CD4-positive, alpha-beta T cell treated with Interleukin-2 at 100 ng/mL for 4 hours (primary cell): Measurements from ENCODE around the gene CLIC1.
A peak's percentile ranks its signal among the peaks of the same experiment; 100 is the strongest.

ENCODE experiments used
- DNase-seq: peaks from one replicate; pipeline ENCODE4 v3.0.0-alpha.2; 2020; ENCODE audit warnings: low spot score

CLIC1 gene

DNA sequence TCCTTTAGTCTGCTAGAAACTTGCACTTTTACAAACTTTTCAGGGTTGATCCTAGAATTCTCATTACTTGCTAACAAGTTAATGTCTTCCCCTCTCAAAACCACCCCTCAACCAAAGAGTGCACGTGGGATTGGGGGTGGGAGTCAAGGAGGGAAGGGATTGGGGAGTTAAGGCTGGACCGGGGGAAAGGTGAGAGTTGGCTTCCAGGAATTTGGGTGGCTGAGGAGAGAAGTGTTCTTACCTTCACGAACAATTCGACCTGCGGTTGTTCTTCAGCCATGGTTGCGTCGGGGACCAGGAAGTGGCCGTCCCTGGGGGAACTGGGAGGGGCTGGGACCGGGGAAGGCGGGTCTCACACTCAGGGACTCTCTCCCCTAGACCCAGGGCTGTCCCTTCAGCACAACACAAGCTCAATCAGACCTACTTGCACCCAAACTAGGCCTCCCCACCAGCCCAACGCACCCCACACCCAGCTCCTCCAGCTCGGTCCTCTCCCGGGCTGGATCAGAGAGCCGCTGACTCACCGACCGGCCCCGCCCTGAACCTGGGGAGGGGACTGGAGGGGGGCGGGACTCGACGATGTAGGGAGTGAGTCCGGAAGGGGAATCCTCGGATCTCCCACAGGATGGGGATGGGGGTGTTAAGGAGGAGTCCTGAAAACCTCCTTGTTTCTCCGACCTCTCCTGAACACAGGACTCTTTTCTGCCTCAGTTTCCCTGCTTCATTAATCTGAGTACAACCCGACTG lies at the start of gene CLIC1:
TSS of gene CLIC1 (minus strand) at position 510 of the 747 bp plus-strand sequence. CDS start at position 280, 230 bp downstream.
- peak; percentile 75 for DNase-seq

GRCh38 chr6:31785475-31785874 lies 49.1 kb upstream of the CLIC1 start:
- DNase-seq: no peak

GRCh38 chr6:31784098-31784925 lies 48.0 kb upstream of the CLIC1 start:
- no peak for DNase-seq

- DNase-seq: no peak
Observed at GRCh38 chr6:31782126-31782855, 46.0 kb upstream of the CLIC1 start.

- no peak for DNase-seq
Observed at GRCh38 chr6:31781244-31782125, 45.2 kb upstream of the CLIC1 start.

- DNase-seq: no peak
Observed at GRCh38 chr6:31780507-31781243, 44.3 kb upstream of the CLIC1 start.

- DNase-seq: no peak
Observed at GRCh38 chr6:31779908-31780307, 43.6 kb upstream of the CLIC1 start.

- DNase-seq: no peak
Observed at GRCh38 chr6:31778999-31779885, 42.9 kb upstream of the CLIC1 start.

DNA sequence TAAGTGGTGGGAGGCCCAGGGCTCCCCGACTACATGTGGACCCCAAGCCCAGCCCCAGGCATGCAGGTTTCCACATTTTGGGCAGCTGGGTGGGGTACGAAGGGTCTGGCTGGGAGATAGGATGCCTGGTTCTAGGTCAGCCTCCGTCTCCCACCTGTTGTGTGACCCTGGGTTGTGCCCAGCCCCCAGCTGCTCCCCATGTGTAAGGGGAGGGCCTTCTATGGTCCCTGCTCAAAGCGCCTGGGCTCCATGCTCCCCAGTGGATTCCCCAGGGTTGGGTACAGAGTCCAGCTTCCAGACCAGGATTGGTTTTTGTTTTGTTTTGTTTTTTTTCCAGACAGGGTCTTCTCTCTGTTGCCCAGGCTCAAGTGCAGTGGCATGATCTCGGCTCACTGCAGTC lies 41.9 kb upstream of the CLIC1 start:
- no peak for DNase-seq

DNA sequence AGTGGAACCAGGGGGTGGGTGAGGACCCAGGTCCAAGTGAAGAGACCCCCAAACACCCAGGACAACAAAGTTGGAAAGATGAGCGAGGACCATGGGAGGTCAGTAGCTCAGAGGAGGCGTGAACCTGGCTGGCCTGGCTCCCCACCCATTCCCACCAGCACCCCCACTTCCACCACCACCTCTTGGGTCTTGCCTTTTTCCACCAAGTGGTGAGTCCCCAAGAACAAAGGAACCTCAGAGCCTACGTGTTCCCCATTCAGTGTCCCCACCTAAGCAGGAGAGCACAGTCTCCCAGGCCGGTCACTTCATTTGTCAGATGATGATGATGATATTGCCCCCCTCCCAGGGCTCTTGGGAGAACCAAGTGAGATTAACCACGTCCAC lies 41.3 kb upstream of the CLIC1 start:
- DNase-seq: no peak

- peak; percentile 75 for DNase-seq
Observed at GRCh38 chr6:31776989-31777666, 40.8 kb upstream of the CLIC1 start, which contains the start of gene VWA7. Gene VWA7, minus strand, starts transcription at chr6:31777328. Its CDS starts 549 bp downstream, at chr6:31776779.

- no peak for DNase-seq
Observed at GRCh38 chr6:31776485-31776988, 40.2 kb upstream of the CLIC1 start.

DNA sequence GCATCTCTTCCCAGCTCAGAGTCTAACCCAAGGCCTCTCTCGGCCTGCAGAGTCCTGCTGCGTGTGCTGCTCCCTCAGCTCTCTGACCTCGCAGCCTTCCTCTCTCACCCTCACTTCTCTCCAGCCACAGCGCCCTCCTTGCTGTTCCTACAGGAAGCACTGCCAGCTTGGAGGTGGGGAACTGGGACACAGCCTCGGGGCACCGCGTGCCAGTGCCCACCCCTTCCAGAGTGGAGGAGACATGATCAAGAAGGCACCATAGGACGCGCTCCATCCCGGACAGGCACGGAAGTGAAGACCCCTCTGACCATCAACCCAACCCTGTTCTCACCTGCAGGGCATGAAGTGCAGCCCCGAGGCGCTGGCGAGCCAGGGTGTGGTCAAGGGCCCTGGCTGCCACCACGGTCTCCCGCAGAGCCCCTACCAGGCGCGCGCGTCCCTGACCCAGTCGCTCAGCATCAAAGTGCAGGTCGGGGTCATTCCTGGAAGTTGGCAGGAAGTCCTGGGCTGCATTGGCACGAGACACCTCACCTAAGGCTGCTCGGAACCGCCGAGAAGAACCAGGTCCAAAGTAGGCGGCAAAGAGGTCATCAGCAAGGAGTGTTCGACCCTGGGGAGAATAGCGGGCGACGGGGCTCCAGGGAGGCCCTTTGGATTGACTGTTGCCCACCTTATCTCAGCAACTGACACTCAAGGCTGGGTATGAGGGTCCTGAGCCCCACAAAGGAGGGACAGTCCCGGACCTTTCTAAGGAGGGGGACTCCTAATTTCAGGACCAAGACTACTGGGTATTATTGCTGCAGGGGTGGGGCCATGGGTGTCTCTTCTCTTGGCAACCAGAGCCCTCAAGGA lies 39.5 kb upstream of the CLIC1 start:
- DNase-seq: no peak

DNA sequence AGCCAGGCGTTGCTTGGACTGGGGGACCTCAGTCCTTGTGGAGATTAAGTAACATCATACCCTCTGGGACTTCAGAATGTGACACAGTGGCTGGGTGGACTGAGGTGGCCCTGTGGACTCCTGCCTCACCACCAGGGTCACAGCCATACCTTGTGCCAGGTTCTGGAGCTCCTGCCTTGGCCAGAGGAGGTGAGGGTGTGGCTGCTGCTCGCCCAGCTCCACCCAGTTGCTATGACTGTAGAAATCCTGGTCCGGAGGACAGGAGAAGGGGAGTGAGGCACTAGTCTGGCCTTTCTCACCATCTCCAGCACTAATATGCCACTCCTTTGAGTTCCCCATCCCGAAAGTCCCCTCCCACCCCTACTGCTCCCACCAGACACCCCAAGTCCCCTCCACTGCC lies 38.9 kb upstream of the CLIC1 start:
- DNase-seq: no peak

GRCh38 chr6:31771992-31772358 lies 35.6 kb upstream of the CLIC1 start:
- DNase-seq: no peak

DNA sequence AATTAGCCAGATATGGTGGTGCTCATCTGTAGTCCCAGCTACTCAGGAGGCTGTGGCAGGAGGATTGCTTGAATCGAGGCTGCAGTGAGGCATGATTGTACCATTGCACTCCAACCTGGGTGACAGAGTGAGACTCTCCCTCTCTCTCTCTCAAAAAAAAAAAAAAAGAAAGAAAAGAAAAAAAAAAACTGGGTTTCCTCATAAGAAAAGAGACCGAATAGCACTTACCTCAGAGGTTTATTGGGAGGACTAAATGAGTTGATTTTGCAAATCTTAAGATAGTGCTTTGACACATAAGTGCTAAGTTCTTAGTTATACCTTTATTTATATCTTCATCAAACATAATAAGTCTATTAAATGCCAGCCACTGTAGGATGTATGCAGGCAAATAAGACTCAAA lies 34.5 kb upstream of the CLIC1 start:
- no peak for DNase-seq

GRCh38 chr6:31769684-31770371 lies 33.5 kb upstream of the CLIC1 start:
- peak; percentile 85 for DNase-seq
